Gastrocnemius medialis (tissue), 4 donors: ENCODE data around the gene GRHPR. TPM values are rescaled to one million over a fixed set of nuclear protein-coding genes. Genes with fewer than 3 reads are reported as not detected.
A peak's percentile ranks its signal among the peaks of the same experiment; 100 is the strongest.

Source experiments
- ATAC-seq, 2 donors: fragments of 150-250 bp; one replicate each; pipeline ENCODE4 v1.9.1; 2016
- DNase-seq, 2 donors: peaks; one replicate each; pipeline ENCODE4 v3.0.0-alpha.2; 2019
- H3K27ac ChIP-seq, 4 donors: fragments of 200-600 bp; sonication (generic); 1 replicate in 1 of 4; 2 replicates in 3 of 4; pipeline ENCODE4 v1.5.1; 2016 to 2018; ENCODE audit warnings: mild to moderate bottlenecking in 2 of 4, moderate library complexity in 1 of 4
- H3K27me3 ChIP-seq, 3 donors: fragments of 200-600 bp; sonication (generic) in 2 of 3; 1 replicate in 1 of 3; 2 replicates in 2 of 3; pipeline versions ENCODE4 v1.5.1 to v1.6.0; 2016 to 2019; ENCODE audit warnings: mild to moderate bottlenecking in 1 of 3, moderate library complexity in 1 of 3
- H3K36me3 ChIP-seq, 2 donors: fragments of 200-600 bp; sonication (generic) in 1 of 2; one replicate each; pipeline ENCODE4 v1.5.1; 2017 to 2018
- H3K4me1 ChIP-seq, 2 donors: fragments of 200-600 bp; sonication (generic) in 1 of 2; one replicate each; pipeline ENCODE4 v1.5.1; 2016 to 2017; ENCODE audit warnings: mild to moderate bottlenecking in 2 of 2
- H3K4me3 ChIP-seq, 4 donors: fragments of 200-600 bp; sonication (generic) in 3 of 4; 1 replicate in 1 of 4; 2 replicates in 3 of 4; pipeline ENCODE4 v1.5.1; 2016 to 2019; ENCODE audit warnings: mild to moderate bottlenecking in 2 of 4
- H3K9me3 ChIP-seq, 3 donors: fragments of 200-600 bp; sonication (generic) in 2 of 3; 1 replicate in 1 of 3; 2 replicates in 2 of 3; pipeline ENCODE4 v1.5.1; 2016 to 2019
- POLR2A ChIP-seq, 2 donors: fragments of 450-650 bp; IDR thresholded peaks; one replicate each; pipeline ENCODE4 v1.6.1; 2017; ENCODE audit warnings: antibody characterized with exemption in 2 of 2, mild to moderate bottlenecking in 2 of 2, moderate library complexity in 2 of 2
- in situ Hi-C, 4 donors: fragments of 200-750 bp; cut with MboI; loops; one replicate each; pipeline versions ENCODE4 v1.15.0 to v1.8.0; 2017; ENCODE audit warnings: low sequenced_read_pairs in 4 of 4
- intact Hi-C: fragments of 100-400 bp; cut with DNase I; formaldehyde crosslinking; loops from one replicate; pipeline ENCODE4 v1.15.1; 2023; ENCODE audit warnings: low total_unique reads
- total RNA-seq, 4 donors: library from RNA; depleted of rRNA; stranded (reverse); fragments of >200 nt; gene quantifications; one replicate each; pipeline versions ENCODE4 v1.1.0 to v1.2.3, GENCODE V29; 2016
- TF ChIP-seq, protein P1 (sequence below), 5 experiments: fragments of 450-650 bp in 3 of 5; fragments of 200-600 bp in 2 of 5; sonication (generic) in 2 of 5; IDR thresholded peaks in 4 of 5; conservative IDR thresholded peaks in 1 of 5; 1 replicate in 4 of 5; 2 replicates in 1 of 5; pipeline ENCODE4 v1.5.1; 2016 to 2019; ENCODE audit warnings: antibody characterized with exemption in 5 of 5, mild to moderate bottlenecking in 3 of 5, moderate library complexity in 3 of 5

GRHPR gene
- total RNA-seq: 100 to 1,000 TPM; 119 to 138 (median 128) TPM

DNA sequence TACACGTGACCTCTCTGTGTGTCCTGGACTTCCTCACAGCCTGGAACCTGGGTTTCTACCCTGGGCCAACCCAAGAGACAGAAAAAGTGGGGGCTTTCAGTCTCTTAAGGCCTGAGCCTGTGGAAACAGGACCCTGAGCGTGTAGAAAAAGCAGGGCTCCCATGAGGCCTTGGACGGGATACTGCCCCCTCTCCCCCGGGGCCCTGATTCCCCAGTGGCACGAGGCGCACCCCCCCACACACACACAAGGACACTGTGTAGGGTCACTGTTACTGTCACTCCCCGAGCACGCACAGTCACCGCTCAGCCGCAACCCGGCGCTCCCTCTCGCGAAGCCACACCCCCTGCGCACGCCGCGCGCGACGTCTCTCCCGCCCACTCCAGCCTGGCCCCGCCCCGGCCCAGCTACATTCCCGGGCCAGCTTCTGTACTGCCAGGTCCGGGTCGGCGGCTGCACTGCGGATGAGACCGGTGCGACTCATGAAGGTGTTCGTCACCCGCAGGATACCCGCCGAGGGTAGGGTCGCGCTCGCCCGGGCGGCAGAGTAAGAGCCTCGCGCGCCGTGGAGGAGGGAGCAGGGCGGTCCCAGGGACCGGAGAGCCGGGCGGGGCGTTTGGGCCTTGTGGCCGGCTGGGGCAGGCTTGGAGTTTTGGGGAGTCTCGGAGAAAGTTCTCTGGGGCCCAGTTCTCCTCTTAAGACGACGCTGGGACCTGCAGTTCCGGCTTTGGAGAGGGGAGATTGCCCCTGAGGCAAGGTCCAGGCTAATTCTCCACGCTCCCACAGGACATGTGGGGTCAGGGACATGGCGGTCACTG is at the start of gene GRHPR:
TSS of gene GRHPR (plus strand) at position 408 of the 816 bp plus-strand sequence. CDS start at position 463, 55 bp downstream.
- in situ Hi-C loops (no loop called here), intact Hi-C loops (loop anchor here (1.0 to 5.0 kb wide), 5 partner anchors 9 to 300 kb away; partner anchors contain the start of genes POLR1E, TOMM5, ZBTB5 and ZCCHC7)

DNA sequence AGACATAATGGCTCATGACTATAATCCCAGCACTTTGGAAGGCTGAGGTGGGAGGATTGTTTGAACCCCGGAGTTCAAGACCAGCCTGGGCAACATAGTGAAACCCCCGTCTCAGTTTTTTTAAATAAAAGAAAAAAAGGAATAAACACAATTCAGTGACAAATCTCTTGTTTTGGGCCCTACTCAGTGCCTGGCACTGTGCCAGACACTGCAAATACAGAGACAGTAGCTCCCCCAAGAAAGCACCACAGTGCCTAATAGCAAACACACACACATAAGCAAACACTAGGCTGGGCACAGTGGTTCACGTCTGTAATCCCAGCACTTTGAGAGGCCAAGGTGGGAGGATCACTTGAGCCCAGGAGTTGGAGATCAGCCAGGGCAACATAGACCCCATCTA is 49.7 kb upstream of the GRHPR start:
- Histone ChIP-seq H3K27me3 (no peaks in the 10 kb centered on the region), H3K9me3 (no peaks in the 10 kb centered on the region), H3K4me1 (no peaks in the 10 kb centered on the region), H3K27ac (no peak overlapping the region), H3K36me3 (no peaks in the 10 kb centered on the region), H3K4me3 (no peak overlapping the region)
- no peak for ATAC-seq
- in situ Hi-C loops (loop anchor here in 1 of 4 donors (25.0 kb wide), 1 partner anchor 486 kb away; no protein-coding TSS in a partner anchor), intact Hi-C loops (no loop called here)
- no peak for DNase-seq
- TF ChIP-seq POLR2A (IDR thresholded peaks at IDR 0.05): no peak
- TF ChIP-seq, protein P1, sequence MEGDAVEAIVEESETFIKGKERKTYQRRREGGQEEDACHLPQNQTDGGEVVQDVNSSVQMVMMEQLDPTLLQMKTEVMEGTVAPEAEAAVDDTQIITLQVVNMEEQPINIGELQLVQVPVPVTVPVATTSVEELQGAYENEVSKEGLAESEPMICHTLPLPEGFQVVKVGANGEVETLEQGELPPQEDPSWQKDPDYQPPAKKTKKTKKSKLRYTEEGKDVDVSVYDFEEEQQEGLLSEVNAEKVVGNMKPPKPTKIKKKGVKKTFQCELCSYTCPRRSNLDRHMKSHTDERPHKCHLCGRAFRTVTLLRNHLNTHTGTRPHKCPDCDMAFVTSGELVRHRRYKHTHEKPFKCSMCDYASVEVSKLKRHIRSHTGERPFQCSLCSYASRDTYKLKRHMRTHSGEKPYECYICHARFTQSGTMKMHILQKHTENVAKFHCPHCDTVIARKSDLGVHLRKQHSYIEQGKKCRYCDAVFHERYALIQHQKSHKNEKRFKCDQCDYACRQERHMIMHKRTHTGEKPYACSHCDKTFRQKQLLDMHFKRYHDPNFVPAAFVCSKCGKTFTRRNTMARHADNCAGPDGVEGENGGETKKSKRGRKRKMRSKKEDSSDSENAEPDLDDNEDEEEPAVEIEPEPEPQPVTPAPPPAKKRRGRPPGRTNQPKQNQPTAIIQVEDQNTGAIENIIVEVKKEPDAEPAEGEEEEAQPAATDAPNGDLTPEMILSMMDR (IDR thresholded peaks at IDR 0.05 in 4 of 5, conservative IDR thresholded peaks at IDR 0.05 in 1 of 5): no peak

More for the DNA sequence above, at the start of gene GRHPR:
- ATAC-seq (peak; percentile 93 to 94), DNase-seq (peak; percentile 83 to 88)
- H3K27ac ChIP-seq: peak within 1 kb of the TSS; percentile 86 to 94 (median 92)
- H3K4me3 ChIP-seq: peak within 1 kb of the TSS; percentile 80 to 96 (median 92)
- no peaks in the 10 kb centered on the region for H3K9me3 ChIP-seq
- no peaks in the 10 kb centered on the region for H3K27me3 ChIP-seq
- H3K36me3 ChIP-seq: peaks cover 0 to 11% of the 10 kb centered on the region in 2 donors
- peak; percentile 69 to 75 for TF ChIP-seq POLR2A (IDR thresholded peaks at IDR 0.05)
- TF ChIP-seq, protein P1 (IDR thresholded peaks at IDR 0.05 in 4 of 5, conservative IDR thresholded peaks at IDR 0.05 in 1 of 5): no peak
- H3K4me1 ChIP-seq: peaks cover 25 to 27% of the 10 kb centered on the region in 2 donors

DNA sequence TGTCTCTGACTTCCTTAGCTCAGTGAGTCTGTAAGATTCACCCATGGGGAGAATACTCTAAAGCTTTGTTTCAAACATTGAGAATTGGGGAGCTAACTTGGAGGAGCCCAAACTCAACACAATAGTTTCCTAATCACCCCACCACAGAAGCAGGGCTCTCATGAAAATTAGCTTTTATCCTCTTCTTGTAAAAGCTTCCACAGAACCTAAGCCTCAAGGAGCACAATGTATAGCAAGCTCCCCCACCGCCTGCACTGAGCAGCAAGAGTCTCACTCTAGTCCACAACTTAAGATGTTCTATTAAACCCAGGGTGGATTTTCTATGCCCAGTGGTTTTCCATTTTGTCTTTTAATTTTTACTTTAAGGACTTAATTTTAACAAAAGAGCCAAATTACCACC is 48.9 kb upstream of the GRHPR start:
- no peak overlapping the region for H3K27ac ChIP-seq
- no peaks in the 10 kb centered on the region for H3K27me3 ChIP-seq
- TF ChIP-seq, protein P1 (IDR thresholded peaks at IDR 0.05 in 4 of 5, conservative IDR thresholded peaks at IDR 0.05 in 1 of 5): no peak
- TF ChIP-seq POLR2A (IDR thresholded peaks at IDR 0.05): no peak
- intact Hi-C loops: no loop called here
- H3K36me3 ChIP-seq: no peaks in the 10 kb centered on the region
- ATAC-seq (no peak), DNase-seq (no peak)
- no peak overlapping the region for H3K4me3 ChIP-seq
- H3K4me1 ChIP-seq: no peaks in the 10 kb centered on the region
- in situ Hi-C loops: loop anchor here in 1 of 4 donors (25.0 kb wide), 1 partner anchor 486 kb away; no protein-coding TSS in a partner anchor
- no peaks in the 10 kb centered on the region for H3K9me3 ChIP-seq

DNA sequence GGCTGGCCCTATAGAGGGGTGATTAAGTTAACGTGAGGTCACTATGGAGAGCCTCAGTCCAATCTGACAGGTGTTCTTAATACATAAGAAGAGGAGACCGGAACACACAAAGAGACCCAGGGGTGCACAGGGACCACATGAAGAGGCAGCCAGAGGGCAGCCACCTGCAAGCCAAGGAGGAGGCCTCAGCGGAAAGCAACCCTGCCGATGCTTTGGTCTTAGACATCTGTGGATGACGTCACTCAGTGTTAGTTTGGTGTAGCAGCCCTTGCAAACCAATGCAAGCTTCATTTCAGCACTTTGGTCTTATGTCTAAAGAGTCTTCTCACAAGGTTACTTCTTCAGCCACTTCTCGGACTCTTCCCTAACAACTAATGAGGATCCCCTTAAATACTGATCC is 47.6 kb upstream of the GRHPR start:
- H3K36me3 ChIP-seq: no peaks in the 10 kb centered on the region
- no peak for TF ChIP-seq POLR2A (IDR thresholded peaks at IDR 0.05)
- DNase-seq: no peak
- H3K27ac ChIP-seq: no peak overlapping the region
- no peak overlapping the region for H3K4me3 ChIP-seq
- intact Hi-C loops: no loop called here
- in situ Hi-C loops: loop anchor here in 1 of 4 donors (25.0 kb wide), 1 partner anchor 488 kb away; no protein-coding TSS in a partner anchor
- H3K9me3 ChIP-seq: no peaks in the 10 kb centered on the region
- no peaks in the 10 kb centered on the region for H3K4me1 ChIP-seq
- no peak for ATAC-seq
- H3K27me3 ChIP-seq: no peaks in the 10 kb centered on the region
